Fibroblast of skin of right quadriceps (primary cell): ENCODE results near the gene AFF3.

Experiments
- DNase-seq: peaks from one replicate; pipeline ENCODE4 v3.0.0-alpha.2; 2013

Gene AFF3

GRCh38 chr2:99850084-99850710, 292.2 kb downstream of the AFF3 start:
- no peak for DNase-seq

- DNase-seq, result no peak
These were observed 295.8 kb downstream of the AFF3 start for GRCh38 chr2:99846462-99847107.

GRCh38 chr2:99845296-99845695, 297.1 kb downstream of the AFF3 start:
- DNase-seq, result no peak

GRCh38 chr2:99842451-99842850, 299.9 kb downstream of the AFF3 start:
- DNase-seq, result no peak

GRCh38 chr2:99841749-99842148, 300.6 kb downstream of the AFF3 start:
- peak; percentile 86 for DNase-seq

- no peak for DNase-seq
These were observed 301.6 kb downstream of the AFF3 start for GRCh38 chr2:99840831-99841230.

GRCh38 chr2:99836690-99837605, 305.4 kb downstream of the AFF3 start:
- peak; percentile 88 for DNase-seq

- DNase-seq, result no peak
These were observed 308.0 kb downstream of the AFF3 start for GRCh38 chr2:99834426-99834825.

GRCh38 chr2:99833586-99834201, 308.7 kb downstream of the AFF3 start:
- no peak for DNase-seq

GRCh38 chr2:99832926-99833325, 309.5 kb downstream of the AFF3 start:
- no peak for DNase-seq

- no peak for DNase-seq
These were observed 310.6 kb downstream of the AFF3 start for GRCh38 chr2:99831772-99832171.

GRCh38 chr2:99827296-99827999, 314.9 kb downstream of the AFF3 start:
- no peak for DNase-seq

- no peak for DNase-seq
These were observed 316.8 kb downstream of the AFF3 start for GRCh38 chr2:99825630-99826029.

GRCh38 chr2:99824758-99825157, 317.6 kb downstream of the AFF3 start:
- no peak for DNase-seq

- DNase-seq, result no peak
These were observed 319.7 kb downstream of the AFF3 start for GRCh38 chr2:99822474-99823207.

GRCh38 chr2:99821984-99822383, 320.4 kb downstream of the AFF3 start:
- DNase-seq, result no peak

- peak; percentile 71 for DNase-seq
These were observed 320.8 kb downstream of the AFF3 start for GRCh38 chr2:99821572-99821971.

- DNase-seq, result no peak
These were observed 321.4 kb downstream of the AFF3 start for GRCh38 chr2:99821039-99821438.

GRCh38 chr2:99819766-99820165, 322.6 kb downstream of the AFF3 start:
- no peak for DNase-seq

GRCh38 chr2:99818842-99819241, 323.5 kb downstream of the AFF3 start:
- no peak for DNase-seq

GRCh38 chr2:99816908-99817307, 325.5 kb downstream of the AFF3 start:
- DNase-seq, result no peak

GRCh38 chr2:99812426-99812825, 330.0 kb downstream of the AFF3 start:
- no peak for DNase-seq
